HEK293 (cell line): Measurements from ENCODE around the gene NANOS3.

Experiments used
- BCL11B ChIP-seq: fragments of 450-650 bp; formaldehyde crosslinking; IDR thresholded peaks from 2 replicates; pipeline ENCODE4 v1.5.1; 2016; ENCODE audit warnings: low read depth, missing biosample characterization, missing genetic modification characterization
- INSM2 ChIP-seq: fragments of 450-650 bp; formaldehyde crosslinking; IDR thresholded peaks from 2 replicates; pipeline ENCODE4 v1.5.1; 2016; ENCODE audit warnings: missing biosample characterization, missing genetic modification characterization
- KLF7 ChIP-seq: fragments of 450-650 bp; formaldehyde crosslinking; IDR thresholded peaks from 2 replicates; pipeline ENCODE4 v1.5.1; 2016; ENCODE audit warnings: missing biosample characterization, missing genetic modification characterization, borderline replicate concordance
- OVOL3 ChIP-seq: fragments of 450-650 bp; formaldehyde crosslinking; IDR thresholded peaks from 2 replicates; pipeline ENCODE4 v1.5.1; 2016; ENCODE audit warnings: missing biosample characterization, missing genetic modification characterization
- PBX3 ChIP-seq: sonication (generic); formaldehyde crosslinking; IDR thresholded peaks from 2 replicates; pipeline ENCODE4 v1.8.1; 2022; ENCODE audit warnings: mild to moderate bottlenecking, moderate library complexity, missing genetic modification reagents
- RBAK ChIP-seq: fragments of 450-650 bp; formaldehyde crosslinking; IDR thresholded peaks from 2 replicates; pipeline ENCODE4 v1.5.1; 2016; ENCODE audit warnings: missing biosample characterization, missing genetic modification characterization
- REPIN1 ChIP-seq: fragments of 450-650 bp; formaldehyde crosslinking; IDR thresholded peaks from 2 replicates; pipeline ENCODE4 v1.5.1; 2017; ENCODE audit warnings: missing biosample characterization, missing genetic modification characterization, low read depth
- ZBTB1 ChIP-seq: fragments of 450-650 bp; formaldehyde crosslinking; IDR thresholded peaks from 2 replicates; pipeline ENCODE4 v1.5.1; 2016; ENCODE audit warnings: missing biosample characterization, missing genetic modification characterization
- ZBTB8A ChIP-seq: fragments of 450-650 bp; formaldehyde crosslinking; IDR thresholded peaks from 2 replicates; pipeline ENCODE4 v1.5.1; 2016; ENCODE audit warnings: missing biosample characterization, missing genetic modification characterization
- ZEB2 ChIP-seq: fragments of 450-650 bp; formaldehyde crosslinking; IDR thresholded peaks from 2 replicates; pipeline ENCODE4 v1.5.1; 2016; ENCODE audit warnings: missing biosample characterization, missing genetic modification characterization
- ZIC2 ChIP-seq: fragments of 450-650 bp; formaldehyde crosslinking; IDR thresholded peaks from 2 replicates; pipeline ENCODE4 v1.5.1; 2016; ENCODE audit warnings: missing biosample characterization, missing genetic modification characterization
- ZNF10 ChIP-seq: fragments of 450-650 bp; formaldehyde crosslinking; IDR thresholded peaks from 2 replicates; pipeline ENCODE4 v1.5.1; 2017; ENCODE audit warnings: missing biosample characterization, missing genetic modification characterization
- ZNF169 ChIP-seq: fragments of 450-650 bp; formaldehyde crosslinking; IDR thresholded peaks from 2 replicates; pipeline ENCODE4 v1.5.1; 2016; ENCODE audit warnings: missing biosample characterization, missing genetic modification characterization
- ZNF2 ChIP-seq: fragments of 450-650 bp; formaldehyde crosslinking; IDR thresholded peaks from 2 replicates; pipeline ENCODE4 v1.5.1; 2016; ENCODE audit warnings: missing biosample characterization, missing genetic modification characterization
- ZNF214 ChIP-seq: fragments of 450-650 bp; formaldehyde crosslinking; IDR thresholded peaks from 2 replicates; pipeline ENCODE4 v1.5.1; 2017; ENCODE audit warnings: missing biosample characterization, mild to moderate bottlenecking, missing genetic modification characterization, borderline replicate concordance
- ZNF23 ChIP-seq: fragments of 450-650 bp; formaldehyde crosslinking; IDR thresholded peaks from 2 replicates; pipeline ENCODE4 v1.5.1; 2016; ENCODE audit warnings: missing biosample characterization, missing genetic modification characterization, borderline replicate concordance
- ZNF24 ChIP-seq: fragments of 450-650 bp; formaldehyde crosslinking; IDR thresholded peaks from 2 replicates; pipeline ENCODE4 v1.5.1; 2016; ENCODE audit warnings: missing biosample characterization, missing genetic modification characterization
- ZNF248 ChIP-seq: fragments of 450-650 bp; formaldehyde crosslinking; IDR thresholded peaks from 2 replicates; pipeline ENCODE4 v1.5.1; 2017; ENCODE audit warnings: missing biosample characterization, missing genetic modification characterization
- ZNF433 ChIP-seq: fragments of 450-650 bp; formaldehyde crosslinking; IDR thresholded peaks from 2 replicates; pipeline ENCODE4 v1.5.1; 2016; ENCODE audit warnings: missing biosample characterization, missing genetic modification characterization, low read depth
- ZNF501 ChIP-seq: fragments of 450-650 bp; formaldehyde crosslinking; IDR thresholded peaks from 2 replicates; pipeline ENCODE4 v1.5.1; 2016; ENCODE audit warnings: missing biosample characterization, missing genetic modification characterization
- ZNF510 ChIP-seq: fragments of 450-650 bp; formaldehyde crosslinking; IDR thresholded peaks from 2 replicates; pipeline ENCODE4 v1.5.1; 2018; ENCODE audit warnings: mild to moderate bottlenecking, missing genetic modification characterization, missing biosample characterization; ENCODE audit not compliant: insufficient replicate concordance
- ZNF521 ChIP-seq: fragments of 450-650 bp; formaldehyde crosslinking; IDR thresholded peaks from 2 replicates; pipeline ENCODE4 v1.5.1; 2017; ENCODE audit warnings: missing biosample characterization, mild to moderate bottlenecking, missing genetic modification characterization
- ZNF610 ChIP-seq: fragments of 450-650 bp; formaldehyde crosslinking; IDR thresholded peaks from 2 replicates; pipeline ENCODE4 v1.5.1; 2016; ENCODE audit warnings: missing biosample characterization, missing genetic modification characterization, borderline replicate concordance
- ZNF623 ChIP-seq: fragments of 450-650 bp; formaldehyde crosslinking; IDR thresholded peaks from 2 replicates; pipeline ENCODE4 v1.5.1; 2016; ENCODE audit warnings: missing biosample characterization, missing genetic modification characterization
- ZNF624 ChIP-seq: fragments of 450-650 bp; formaldehyde crosslinking; IDR thresholded peaks from 2 replicates; pipeline ENCODE4 v1.5.1; 2017; ENCODE audit warnings: missing biosample characterization, missing genetic modification characterization
- ZNF639 ChIP-seq: fragments of 450-650 bp; formaldehyde crosslinking; IDR thresholded peaks from 2 replicates; pipeline ENCODE4 v1.5.1; 2016; ENCODE audit warnings: missing biosample characterization, missing genetic modification characterization
- ZNF658 ChIP-seq: fragments of 450-650 bp; formaldehyde crosslinking; IDR thresholded peaks from 2 replicates; pipeline ENCODE4; 2016; ENCODE audit warnings: missing biosample characterization, missing genetic modification characterization
- ZNF660 ChIP-seq: fragments of 450-650 bp; IDR thresholded peaks from 2 replicates; pipeline ENCODE4 v1.5.1; 2018; ENCODE audit warnings: missing biosample characterization, mild to moderate bottlenecking, missing genetic modification characterization
- ZNF704 ChIP-seq: fragments of 450-650 bp; formaldehyde crosslinking; IDR thresholded peaks from 2 replicates; pipeline ENCODE4 v1.5.1; 2016; ENCODE audit warnings: missing biosample characterization, missing genetic modification characterization
- ZNF76 ChIP-seq: fragments of 450-650 bp; formaldehyde crosslinking; IDR thresholded peaks from 2 replicates; pipeline ENCODE4; 2016; ENCODE audit warnings: low read depth, missing biosample characterization, missing genetic modification characterization, borderline replicate concordance
- ZNF768 ChIP-seq: fragments of 450-650 bp; formaldehyde crosslinking; IDR thresholded peaks from 2 replicates; pipeline ENCODE4 v1.5.1; 2018; ENCODE audit warnings: missing biosample characterization, mild to moderate bottlenecking, missing genetic modification characterization
- ZNF791 ChIP-seq: fragments of 450-650 bp; formaldehyde crosslinking; IDR thresholded peaks from 2 replicates; pipeline ENCODE4 v1.5.1; 2016; ENCODE audit warnings: missing biosample characterization, missing genetic modification characterization
- ZNF792 ChIP-seq: fragments of 450-650 bp; formaldehyde crosslinking; IDR thresholded peaks from 2 replicates; pipeline ENCODE4 v1.5.1; 2016; ENCODE audit warnings: missing biosample characterization, missing genetic modification characterization
- ZSCAN30 ChIP-seq: fragments of 450-650 bp; IDR thresholded peaks from 2 replicates; pipeline ENCODE4 v1.5.1; 2018; ENCODE audit warnings: missing biosample characterization, mild to moderate bottlenecking, missing genetic modification characterization, moderate library complexity
- ZSCAN4 ChIP-seq: fragments of 450-650 bp; formaldehyde crosslinking; IDR thresholded peaks from 2 replicates; pipeline ENCODE4 v1.5.1; 2017; ENCODE audit warnings: missing biosample characterization, missing genetic modification characterization

Gene NANOS3

GRCh38 chr19:13846557-13847406 is 30.2 kb upstream of the NANOS3 start (continued):
- TF ChIP-seq OVOL3 (no peak), ZNF510 (tag by site-specific recombination) (no peak), ZNF10 (tag by site-specific recombination) (no peak), ZNF521 (tag by site-specific recombination) (no peak), ZNF792 (tag by site-specific recombination) (peak; percentile 46; the same call in 1 of the 2 replicates), ZNF704 (tag by site-specific recombination) (no peak), ZBTB1 (tag by site-specific recombination) (no peak), ZNF610 (0 out of 2 replicates have a peak, but pooled peaks have one; percentile 17), ZNF248 (tag by site-specific recombination) (no peak), ZNF501 (no peak), ZNF623 (no peak), REPIN1 (tag by site-specific recombination) (no peak), ZNF660 (tag by site-specific recombination) (peak; percentile 91), ZIC2 (tag by site-specific recombination) (peak; percentile 83), ZSCAN4 (0 out of 2 replicates have a peak, but pooled peaks have one; percentile 15), ZNF169 (tag by site-specific recombination) (no peak), BCL11B (tag by site-specific recombination) (peak; percentile 91), ZBTB8A (peak; percentile 66), ZEB2 (tag by site-specific recombination) (peak; percentile 92), ZNF791 (tag by site-specific recombination) (no peak), INSM2 (peak; percentile 85; the same call in 1 of the 2 replicates), ZSCAN30 (tag by site-specific recombination) (peak; percentile 88), ZNF433 (no peak), ZNF76 (tag by site-specific recombination) (no peak), KLF7 (tag by site-specific recombination) (peak; percentile 78; the same call in 1 of the 2 replicates), ZNF768 (tag by site-specific recombination) (no peak), ZNF639 (peak; percentile 91), ZNF658 (no peak), ZNF624 (tag by site-specific recombination) (no peak), ZNF214 (tag by site-specific recombination) (peak; percentile 37; the same call in 1 of the 2 replicates), ZNF2 (no peak; the same call in 1 of the 2 replicates), ZNF23 (tag by site-specific recombination) (no peak), ZNF24 (tag by site-specific recombination) (no peak; the same call in none of the 2 replicates), RBAK (tag by site-specific recombination) (no peak), PBX3 (CRISPR knock-in tag) (no peak)
